Stimulated activated CD4-positive, alpha-beta T cell treated with anti-CD3 and anti-CD28 coated beads, Interleukin-4, amount 100 ng/mL, for 48 hours (primary cell): ENCODE measurements around the gene UQCC5.

Experiments
- DNase-seq, 2 donors: peaks; one replicate each; pipeline ENCODE4 v3.0.0-alpha.2; 2020; ENCODE audit warnings: low read depth in 2 of 2

UQCC5 gene

GRCh38 chr3:52503788-52504424 lies 32.5 kb upstream of the UQCC5 start:
- DNase-seq, result no peak

GRCh38 chr3:52504977-52505376 lies 31.4 kb upstream of the UQCC5 start:
- DNase-seq, result no peak

GRCh38 chr3:52506266-52506966 lies 30.0 kb upstream of the UQCC5 start:
- DNase-seq, result no peak

- DNase-seq, result no peak
Measured at GRCh38 chr3:52507359-52507758, 29.0 kb upstream of the UQCC5 start.

- no peak for DNase-seq
Measured at GRCh38 chr3:52509753-52510328, 26.6 kb upstream of the UQCC5 start.

GRCh38 chr3:52511509-52511908 lies 24.9 kb upstream of the UQCC5 start:
- no peak for DNase-seq

- DNase-seq, result no peak
Measured at GRCh38 chr3:52512105-52512504, 24.3 kb upstream of the UQCC5 start.

GRCh38 chr3:52512727-52513126 lies 23.7 kb upstream of the UQCC5 start:
- DNase-seq, result no peak

GRCh38 chr3:52513281-52513680 lies 23.1 kb upstream of the UQCC5 start:
- DNase-seq, result no peak

- DNase-seq, result no peak
Measured at GRCh38 chr3:52514576-52514975, 21.8 kb upstream of the UQCC5 start.

- no peak for DNase-seq
Measured at GRCh38 chr3:52515192-52515591, 21.2 kb upstream of the UQCC5 start.

GRCh38 chr3:52516509-52517195 lies 19.8 kb upstream of the UQCC5 start:
- no peak for DNase-seq

- no peak for DNase-seq
Measured at GRCh38 chr3:52517796-52518722, 18.3 kb upstream of the UQCC5 start.

- DNase-seq, result no peak
Measured at GRCh38 chr3:52518723-52519444, 17.5 kb upstream of the UQCC5 start.

- DNase-seq, result no peak
Measured at GRCh38 chr3:52519445-52520140, 16.8 kb upstream of the UQCC5 start.

- DNase-seq, result no peak
Measured at GRCh38 chr3:52520141-52520667, 16.2 kb upstream of the UQCC5 start.

- DNase-seq, result no peak
Measured at GRCh38 chr3:52520716-52521487, 15.5 kb upstream of the UQCC5 start.

- no peak for DNase-seq
Measured at GRCh38 chr3:52521488-52521824, 14.9 kb upstream of the UQCC5 start.

- no peak for DNase-seq
Measured at GRCh38 chr3:52521881-52522650, 14.3 kb upstream of the UQCC5 start.
